Measurements from ENCODE around the gene EFNB1.

DNA sequence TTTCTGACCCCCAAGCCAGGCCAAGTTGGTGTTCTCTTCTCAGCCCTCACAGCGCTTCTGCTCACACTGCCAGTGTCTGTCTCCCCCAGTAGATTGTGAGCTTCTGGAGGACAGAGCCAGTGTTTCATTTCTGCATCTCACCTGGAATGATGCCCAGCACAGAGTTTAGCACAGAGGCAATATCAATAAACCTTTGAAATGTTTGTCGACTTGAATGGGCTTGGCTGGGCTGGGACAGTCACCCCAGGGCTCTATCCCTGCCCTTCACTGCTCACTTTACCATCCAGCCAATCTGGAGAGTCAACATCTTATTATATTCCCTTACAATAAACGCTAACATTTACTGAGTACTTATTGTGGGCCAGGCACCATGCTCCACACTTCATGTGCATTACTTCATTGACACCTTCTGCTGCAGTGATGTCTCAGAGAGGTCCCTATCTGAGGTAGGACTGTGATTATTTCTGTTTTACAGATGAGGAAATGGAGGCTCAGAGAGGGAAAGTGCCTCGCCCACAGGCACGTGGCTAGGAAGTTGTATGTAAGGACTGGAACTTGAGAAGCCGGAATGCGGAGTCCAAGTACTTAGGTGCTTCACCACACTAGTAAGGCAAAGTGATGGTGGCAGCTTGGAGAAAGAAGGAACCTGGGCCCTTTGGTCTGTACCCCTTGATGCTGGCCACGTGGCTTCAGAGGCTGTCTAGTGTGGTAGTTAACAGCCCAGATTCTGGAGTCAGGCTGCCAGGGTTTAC lies 19.5 kb downstream of the EFNB1 start:
- TF ChIP-seq POLR2A (IDR thresholded peaks at IDR 0.05) = no peak
- TF ChIP-seq, protein P1, sequence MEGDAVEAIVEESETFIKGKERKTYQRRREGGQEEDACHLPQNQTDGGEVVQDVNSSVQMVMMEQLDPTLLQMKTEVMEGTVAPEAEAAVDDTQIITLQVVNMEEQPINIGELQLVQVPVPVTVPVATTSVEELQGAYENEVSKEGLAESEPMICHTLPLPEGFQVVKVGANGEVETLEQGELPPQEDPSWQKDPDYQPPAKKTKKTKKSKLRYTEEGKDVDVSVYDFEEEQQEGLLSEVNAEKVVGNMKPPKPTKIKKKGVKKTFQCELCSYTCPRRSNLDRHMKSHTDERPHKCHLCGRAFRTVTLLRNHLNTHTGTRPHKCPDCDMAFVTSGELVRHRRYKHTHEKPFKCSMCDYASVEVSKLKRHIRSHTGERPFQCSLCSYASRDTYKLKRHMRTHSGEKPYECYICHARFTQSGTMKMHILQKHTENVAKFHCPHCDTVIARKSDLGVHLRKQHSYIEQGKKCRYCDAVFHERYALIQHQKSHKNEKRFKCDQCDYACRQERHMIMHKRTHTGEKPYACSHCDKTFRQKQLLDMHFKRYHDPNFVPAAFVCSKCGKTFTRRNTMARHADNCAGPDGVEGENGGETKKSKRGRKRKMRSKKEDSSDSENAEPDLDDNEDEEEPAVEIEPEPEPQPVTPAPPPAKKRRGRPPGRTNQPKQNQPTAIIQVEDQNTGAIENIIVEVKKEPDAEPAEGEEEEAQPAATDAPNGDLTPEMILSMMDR (IDR thresholded peaks at IDR 0.05) = no peak
